ENCODE measurements around the gene TOMT. TPM values are rescaled to one million over a fixed set of nuclear protein-coding genes. Genes with fewer than 3 reads are reported as not detected.

TOMT gene
- total RNA-seq, 1 experiment from 2014 or later, result not detected

GRCh38 chr11:72111300-72112142 lies 5.8 kb downstream of the TOMT start:
- peak overlapping the region; percentile 72 for H3K4me2 ChIP-seq (ENCODE audit: low read length)
- CTCF ChIA-PET, result interaction anchor here (0.6 kb wide), 1 partner anchor 322 kb away, joined by 3 read pairs; no protein-coding TSS in a partner anchor
- DNase-seq, result no peak
- peak overlapping the region; percentile 93 for H3K9ac ChIP-seq (ENCODE audit: low read length)
- no peaks in the 10 kb centered on the region for H3K9me2 ChIP-seq (replicated peaks; ENCODE audit: low read length)
- no peak for ATAC-seq
- peaks cover 17% of the 10 kb centered on the region for H3K4me1 ChIP-seq (ENCODE audit: insufficient read depth, low read length)
- no peaks in the 10 kb centered on the region for H3K79me2 ChIP-seq (ENCODE audit: low read length)
- no peaks in the 10 kb centered on the region for H3F3A ChIP-seq (ENCODE audit: low read length, unreplicated experiment)
- H3K4me3 ChIP-seq (ENCODE audit: low read length), result peak overlapping the region; percentile 69
- TF ChIP-seq EZH2 (IDR thresholded peaks at IDR 0.05; ENCODE audit: low read length, unreplicated experiment) (no peak), CTCF (conservative IDR thresholded peaks at IDR 0.05; ENCODE audit: low read depth, low read length) (no peak), EZH2phosphoT487 (IDR thresholded peaks at IDR 0.05; ENCODE audit: borderline replicate concordance, low read length) (no peak)
- no peaks in the 10 kb centered on the region; the same call in 1 of the 2 replicates for H3K36me3 ChIP-seq (ENCODE audit: low read depth, low read length)
- H4K20me1 ChIP-seq (ENCODE audit: low read length), result no peaks in the 10 kb centered on the region
- no peaks in the 10 kb centered on the region for H3K27me3 ChIP-seq (ENCODE audit: low read length)
- intact Hi-C loops (cut with micrococcal nuclease), result loop anchor here (1.0 to 2.0 kb wide), 4 partner anchors 8 to 111 kb away; partner anchors contain the start of genes LAMTOR1, LRRC51 and NUMA1
- H3K27ac ChIP-seq (ENCODE audit: low read length), result peak overlapping the region; percentile 88
- POLR2A ChIA-PET (ENCODE audit: unreplicated experiment), result interaction anchor here (0.6 kb wide), 3 partner anchors 87 to 1059 kb away, joined by 3 to 30 read pairs (median 3); no protein-coding TSS in a partner anchor
- TSS peak; percentile 94 for BruUV-seq (replicated peaks)
- H2AFZ ChIP-seq (ENCODE audit: low read length), result peak overlapping the region; percentile 38
- no peaks in the 10 kb centered on the region for H3K9me3 ChIP-seq (ENCODE audit: low read length)

- Histone ChIP-seq H3K27me3 (ENCODE audit: low read length) (no peaks in the 10 kb centered on the region), H3K4me3 (ENCODE audit: low read length) (peak within 1 kb of the TSS; percentile 69), H3K4me1 (ENCODE audit: insufficient read depth, low read length) (peaks cover 17% of the 10 kb centered on the region), H2AFZ (ENCODE audit: low read length) (peak within 1 kb of the TSS; percentile 73), H3K27ac (ENCODE audit: low read length) (peak within 1 kb of the TSS; percentile 88), H3K9me2 (replicated peaks; ENCODE audit: low read length) (no peaks in the 10 kb centered on the region), H3K79me2 (ENCODE audit: low read length) (no peaks in the 10 kb centered on the region), H3K36me3 (ENCODE audit: low read depth, low read length) (no peaks in the 10 kb centered on the region; the same call in 1 of the 2 replicates), H3F3A (ENCODE audit: low read length, unreplicated experiment) (no peaks in the 10 kb centered on the region), H3K4me2 (ENCODE audit: low read length) (peak within 1 kb of the TSS; percentile 72), H4K20me1 (ENCODE audit: low read length) (no peaks in the 10 kb centered on the region), H3K9ac (ENCODE audit: low read length) (peak within 1 kb of the TSS; percentile 93), H3K9me3 (ENCODE audit: low read length) (no peaks in the 10 kb centered on the region)
- intact Hi-C loops (cut with micrococcal nuclease), result loop anchor here (1.0 to 2.0 kb wide), 4 partner anchors 9 to 110 kb away; partner anchors contain the start of genes LAMTOR1, LRRC51 and NUMA1
- DNase-seq (peak; percentile 100), ATAC-seq (peak; percentile 92)
- no peak for TF ChIP-seq EZH2phosphoT487 (IDR thresholded peaks at IDR 0.05; ENCODE audit: borderline replicate concordance, low read length)
- no peak for TF ChIP-seq CTCF (conservative IDR thresholded peaks at IDR 0.05; ENCODE audit: low read depth, low read length)
- TF ChIP-seq EZH2 (IDR thresholded peaks at IDR 0.05; ENCODE audit: low read length, unreplicated experiment), result no peak
- POLR2A ChIA-PET (ENCODE audit: unreplicated experiment), result interaction anchor here (0.6 kb wide), 3 partner anchors 87 to 1058 kb away, joined by 3 to 30 read pairs (median 3); no protein-coding TSS in a partner anchor
- no TSS peak for BruUV-seq (replicated peaks)
- CTCF ChIA-PET, result interaction anchor here (0.6 kb wide), 1 partner anchor 321 kb away, joined by 3 read pairs; no protein-coding TSS in a partner anchor
Observed at GRCh38 chr11:72112143-72112977, 6.6 kb downstream of the TOMT start, which contains the start of gene ANAPC15. Gene ANAPC15, minus strand, starts transcription at chr11:72112695. Its CDS starts 1,419 bp downstream, at chr11:72111276.
